ENCODE measurements around the gene LIX1L. TPM values are rescaled to one million over a fixed set of nuclear protein-coding genes. Genes with fewer than 3 reads are reported as not detected.
A peak's percentile ranks its signal among the peaks of the same experiment; 100 is the strongest.

The LIX1L gene
- total and polyA plus RNA-seq, 2 of the 13 experiments (the other 11 are each of a cell fraction or from before 2014, with no cell fraction given): 8.1 to 24.9 TPM

GRCh38 chr1:145994391-145995120 lies 36.7 kb upstream of the LIX1L start:
- no peak overlapping the region for H2AFZ ChIP-seq (ENCODE audit: low read length)
- no peak for FAIRE-seq
- WGBS (ENCODE audit: low lambda C conversion rate): 65% methylated on average over 9 of the region's 10 CpGs
- peak overlapping the region; percentile 97 for H3K4me2 ChIP-seq (ENCODE audit: low read depth, low read length)
- H3K27ac ChIP-seq (ENCODE audit: extremely low read length, insufficient read depth, low read length): peak overlapping the region; percentile 94
- CTCF ChIA-PET (ENCODE audit: low intra/inter-chr PET ratio, low total read pairs): no interaction called here
- peaks cover 50% of the 10 kb centered on the region for H4K20me1 ChIP-seq (ENCODE audit: insufficient read depth, low read length)
- peak overlapping the region; percentile 93 for H3K9ac ChIP-seq (ENCODE audit: insufficient read depth, low read depth, low read length)
- H3K4me1 ChIP-seq (ENCODE audit: insufficient read depth, low read length): peaks cover 76% of the 10 kb centered on the region
- peaks cover 2 to 22% of the 10 kb centered on the region in 2 experiments; a peak in 3 of 5 replicates for H3K36me3 ChIP-seq (replicated peaks in 1 of 2; ENCODE audit: control insufficient read depth in 1 of 2, insufficient read depth in 2 of 2, low read length in 2 of 2)
- intact Hi-C loops (cut with micrococcal nuclease; ENCODE audit: unreplicated experiment): no loop called here
- in situ Hi-C loops (cut with HindIII; ENCODE audit: extremely low pct_ligation_motif_present, low pct_unique_long_range_greater_than_20kb): no loop called here
- no peaks in the 10 kb centered on the region; a peak in 1 of 5 replicates for H3K27me3 ChIP-seq (ENCODE audit: control insufficient read depth in 1 of 2, insufficient read depth in 2 of 2, low read length in 2 of 2)
- POLR2A ChIA-PET: no interaction called here
- H3K9me3 ChIP-seq (ENCODE audit: low read length): no peaks in the 10 kb centered on the region
- BruUV-seq (replicated peaks): no TSS peak
- H3K79me2 ChIP-seq (ENCODE audit: insufficient read depth, low read length): peaks cover 33% of the 10 kb centered on the region
- ATAC-seq: no peak
- peak overlapping the region; percentile 68 to 98 (median 91) for H3K4me3 ChIP-seq (replicated peaks in 1 of 3; ENCODE audit: insufficient read depth in 1 of 3, low read depth in 2 of 3, low read length in 3 of 3)
- no peak for DNase-seq (ENCODE audit: low spot score)
- TF ChIP-seq SMAD3 (CRISPR knock-in tag; IDR thresholded peaks at IDR 0.05) (peak; percentile 48; the same call in 1 of the 2 replicates), DR1 (CRISPR knock-in tag; IDR thresholded peaks at IDR 0.05) (no peak), ETV6 (CRISPR knock-in tag; conservative IDR thresholded peaks at IDR 0.05) (no peak), ZNF761 (CRISPR knock-in tag; conservative IDR thresholded peaks at IDR 0.05) (no peak), RARG (CRISPR knock-in tag; IDR thresholded peaks at IDR 0.05; ENCODE audit: low read depth) (no peak), CCAR2 (optimal IDR thresholded peaks at IDR 0.05; ENCODE audit: low read depth, low read length) (no peak), HNF4G (IDR thresholded peaks at IDR 0.05; ENCODE audit: borderline replicate concordance, low read depth, low read length) (no peak), HNF4G (CRISPR knock-in tag; IDR thresholded peaks at IDR 0.05; ENCODE audit: borderline replicate concordance, low read depth) (no peak), PHF5A (CRISPR knock-in tag; IDR thresholded peaks at IDR 0.05; ENCODE audit: low read depth, unreplicated experiment) (no peak), MIER2 (CRISPR knock-in tag; IDR thresholded peaks at IDR 0.05) (no peak), HIC2 (CRISPR knock-in tag; IDR thresholded peaks at IDR 0.05; ENCODE audit: low read depth) (no peak), ZNF737 (CRISPR knock-in tag; IDR thresholded peaks at IDR 0.05; ENCODE audit: borderline replicate concordance) (no peak), FOSL1 (CRISPR knock-in tag; IDR thresholded peaks at IDR 0.05; ENCODE audit: borderline replicate concordance) (no peak), KDM4B (CRISPR knock-in tag; IDR thresholded peaks at IDR 0.05) (no peak), ZNF790 (CRISPR knock-in tag; IDR thresholded peaks at IDR 0.05; ENCODE audit: borderline replicate concordance) (no peak), ZNF263 (CRISPR knock-in tag; IDR thresholded peaks at IDR 0.05) (no peak), ZSCAN22 (CRISPR knock-in tag; IDR thresholded peaks at IDR 0.05) (no peak), ZNF256 (CRISPR knock-in tag; conservative IDR thresholded peaks at IDR 0.05) (no peak), ZNF414 (CRISPR knock-in tag; IDR thresholded peaks at IDR 0.05) (no peak), IKZF5 (CRISPR knock-in tag; IDR thresholded peaks at IDR 0.05) (no peak), POLR2AphosphoS5 (IDR thresholded peaks at IDR 0.05; ENCODE audit: low read depth, low read length) (no peak), BATF2 (CRISPR knock-in tag; IDR thresholded peaks at IDR 0.05) (no peak)

All from HepG2 (cell line).